Central memory CD4-positive, alpha-beta T cell (primary cell): ENCODE results near the gene ALPK3.

Experiments
- DNase-seq: peaks from one replicate; pipeline ENCODE4 v3.0.0; 2022
- total RNA-seq, 3 experiments: gene quantifications; one replicate each; lab custom pipeline; 2026; lab: John Stamatoyannopoulos, UW

ALPK3 gene, protein sequence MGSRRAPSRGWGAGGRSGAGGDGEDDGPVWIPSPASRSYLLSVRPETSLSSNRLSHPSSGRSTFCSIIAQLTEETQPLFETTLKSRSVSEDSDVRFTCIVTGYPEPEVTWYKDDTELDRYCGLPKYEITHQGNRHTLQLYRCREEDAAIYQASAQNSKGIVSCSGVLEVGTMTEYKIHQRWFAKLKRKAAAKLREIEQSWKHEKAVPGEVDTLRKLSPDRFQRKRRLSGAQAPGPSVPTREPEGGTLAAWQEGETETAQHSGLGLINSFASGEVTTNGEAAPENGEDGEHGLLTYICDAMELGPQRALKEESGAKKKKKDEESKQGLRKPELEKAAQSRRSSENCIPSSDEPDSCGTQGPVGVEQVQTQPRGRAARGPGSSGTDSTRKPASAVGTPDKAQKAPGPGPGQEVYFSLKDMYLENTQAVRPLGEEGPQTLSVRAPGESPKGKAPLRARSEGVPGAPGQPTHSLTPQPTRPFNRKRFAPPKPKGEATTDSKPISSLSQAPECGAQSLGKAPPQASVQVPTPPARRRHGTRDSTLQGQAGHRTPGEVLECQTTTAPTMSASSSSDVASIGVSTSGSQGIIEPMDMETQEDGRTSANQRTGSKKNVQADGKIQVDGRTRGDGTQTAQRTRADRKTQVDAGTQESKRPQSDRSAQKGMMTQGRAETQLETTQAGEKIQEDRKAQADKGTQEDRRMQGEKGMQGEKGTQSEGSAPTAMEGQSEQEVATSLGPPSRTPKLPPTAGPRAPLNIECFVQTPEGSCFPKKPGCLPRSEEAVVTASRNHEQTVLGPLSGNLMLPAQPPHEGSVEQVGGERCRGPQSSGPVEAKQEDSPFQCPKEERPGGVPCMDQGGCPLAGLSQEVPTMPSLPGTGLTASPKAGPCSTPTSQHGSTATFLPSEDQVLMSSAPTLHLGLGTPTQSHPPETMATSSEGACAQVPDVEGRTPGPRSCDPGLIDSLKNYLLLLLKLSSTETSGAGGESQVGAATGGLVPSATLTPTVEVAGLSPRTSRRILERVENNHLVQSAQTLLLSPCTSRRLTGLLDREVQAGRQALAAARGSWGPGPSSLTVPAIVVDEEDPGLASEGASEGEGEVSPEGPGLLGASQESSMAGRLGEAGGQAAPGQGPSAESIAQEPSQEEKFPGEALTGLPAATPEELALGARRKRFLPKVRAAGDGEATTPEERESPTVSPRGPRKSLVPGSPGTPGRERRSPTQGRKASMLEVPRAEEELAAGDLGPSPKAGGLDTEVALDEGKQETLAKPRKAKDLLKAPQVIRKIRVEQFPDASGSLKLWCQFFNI (N-terminal part only)
- total RNA-seq, result 0.38 to 0.77 (median 0.42) reads per million in 3 experiments

DNA sequence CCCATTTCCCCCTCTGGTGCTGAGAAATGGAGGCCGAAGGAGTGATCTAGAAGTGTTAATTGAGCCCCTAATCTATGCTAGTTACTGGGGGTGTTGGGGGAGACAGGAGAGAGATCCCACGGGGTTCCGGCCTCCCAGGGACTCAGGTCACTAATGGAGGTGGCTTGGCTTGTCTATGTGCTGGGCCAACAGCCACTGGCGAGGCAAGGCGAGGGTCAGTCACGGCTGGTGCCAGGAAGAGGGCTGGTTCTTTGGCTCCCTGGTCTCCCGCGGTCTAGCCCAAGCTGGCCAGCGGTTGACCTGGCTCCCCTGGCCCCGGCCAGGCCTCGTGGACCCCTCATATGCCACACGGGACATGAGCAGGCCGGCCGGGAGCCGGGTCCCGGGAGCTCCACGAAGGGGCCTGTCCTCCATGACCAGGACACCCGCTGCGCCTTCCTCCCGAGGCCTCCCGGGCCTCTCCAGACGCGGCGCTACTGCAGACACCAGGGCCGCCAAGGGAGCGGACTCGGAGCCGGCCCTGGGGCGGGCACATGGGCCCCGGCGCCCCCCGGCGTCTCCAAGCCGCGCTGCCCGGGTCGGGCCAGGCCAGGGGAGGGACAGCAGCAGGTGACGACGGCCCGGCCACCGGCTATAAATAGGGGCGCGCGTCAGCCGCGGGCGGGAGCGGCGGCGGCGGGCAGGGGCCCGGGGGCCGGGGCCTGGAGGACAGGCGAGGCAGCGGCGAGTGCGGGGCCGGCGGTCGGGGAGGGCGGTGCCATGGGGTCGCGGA lies at the start of gene ALPK3:
TSS of gene ALPK3 (plus strand) at position 663 of the 772 bp plus-strand sequence. CDS start at position 760, 97 bp downstream.
- DNase-seq, result no peak

GRCh38 chr15:84772031-84772430 lies 45.1 kb upstream of the ALPK3 start:
- DNase-seq, result no peak

GRCh38 chr15:84772467-84772866 lies 44.7 kb upstream of the ALPK3 start:
- no peak for DNase-seq

- DNase-seq, result no peak
Observed at GRCh38 chr15:84773716-84774115, 43.4 kb upstream of the ALPK3 start.

DNA sequence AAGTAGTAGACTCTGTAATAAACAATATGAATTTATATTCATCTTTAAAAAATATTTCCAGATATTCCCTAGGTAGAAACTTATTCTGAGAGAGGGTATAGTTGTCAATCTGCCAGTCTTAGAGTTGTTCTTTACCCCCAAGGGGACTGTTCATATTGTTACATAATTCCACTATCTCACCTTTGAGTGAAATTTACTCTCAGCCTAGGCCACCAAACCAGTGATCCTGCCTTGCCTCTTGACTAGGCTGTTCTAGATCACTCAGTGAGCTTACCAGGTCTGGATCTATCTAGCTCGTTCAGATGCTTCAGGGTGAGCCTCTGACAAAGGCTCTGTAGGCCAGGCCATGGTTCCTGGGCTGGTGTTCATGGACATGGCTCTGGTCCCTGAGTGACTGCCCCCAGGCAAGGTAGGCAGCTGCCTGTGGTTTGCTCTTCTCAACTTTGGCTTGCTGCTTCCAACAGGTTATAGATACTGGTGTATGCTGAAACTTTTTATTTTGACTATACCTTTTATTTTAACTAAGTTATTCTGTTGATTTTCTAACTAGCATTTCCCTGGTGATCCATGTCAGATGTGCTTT lies 41.2 kb upstream of the ALPK3 start:
- DNase-seq, result no peak

GRCh38 chr15:84778194-84778593 lies 39.0 kb upstream of the ALPK3 start:
- DNase-seq, result no peak

GRCh38 chr15:84780492-84780891 lies 36.7 kb upstream of the ALPK3 start:
- no peak for DNase-seq

GRCh38 chr15:84781495-84781894 lies 35.7 kb upstream of the ALPK3 start:
- DNase-seq, result no peak

DNA sequence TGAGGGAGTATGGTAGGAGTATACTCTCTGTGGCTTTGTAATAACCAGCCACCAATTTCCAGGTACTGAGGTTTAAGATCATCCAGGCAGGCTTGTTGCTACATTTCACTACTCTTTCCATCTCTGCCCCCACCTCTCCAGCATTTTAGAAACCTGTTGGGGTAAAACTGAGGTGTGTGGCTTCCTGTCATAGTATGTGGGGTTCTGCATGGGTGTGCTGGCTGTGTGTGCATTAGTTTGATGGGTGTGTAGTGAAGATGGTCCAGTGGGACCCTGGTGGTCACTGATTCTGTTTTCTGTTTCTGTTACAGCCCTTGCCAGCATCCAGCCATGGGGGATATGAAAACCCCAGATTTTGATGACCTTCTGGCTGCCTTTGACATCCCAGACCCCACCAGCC lies 34.8 kb upstream of the ALPK3 start:
- no peak for DNase-seq

GRCh38 chr15:84783493-84784251 lies 33.5 kb upstream of the ALPK3 start:
- no peak for DNase-seq

- DNase-seq, result no peak
Observed at GRCh38 chr15:84784262-84784661, 32.9 kb upstream of the ALPK3 start.

- no peak for DNase-seq
Observed at GRCh38 chr15:84785053-84785452, 32.1 kb upstream of the ALPK3 start.

DNA sequence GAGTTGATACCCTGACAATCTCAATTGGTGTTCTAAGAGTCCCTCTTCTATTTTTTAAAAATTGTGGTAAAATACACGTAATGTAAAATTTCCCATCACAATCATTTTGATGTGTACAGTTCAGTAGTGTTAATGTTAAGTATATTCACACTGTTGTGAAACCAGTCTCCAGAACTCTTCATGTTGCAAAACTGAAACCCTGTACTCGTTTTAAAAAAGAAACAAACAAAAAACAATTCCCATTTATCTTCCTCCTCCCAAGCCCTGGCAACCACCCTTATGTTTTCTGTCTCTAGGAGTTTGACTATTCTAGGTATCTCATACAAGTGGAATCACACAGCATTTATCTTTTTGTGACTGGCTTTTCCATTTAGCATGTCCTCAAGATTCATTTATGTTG lies 28.7 kb upstream of the ALPK3 start:
- DNase-seq, result no peak

DNA sequence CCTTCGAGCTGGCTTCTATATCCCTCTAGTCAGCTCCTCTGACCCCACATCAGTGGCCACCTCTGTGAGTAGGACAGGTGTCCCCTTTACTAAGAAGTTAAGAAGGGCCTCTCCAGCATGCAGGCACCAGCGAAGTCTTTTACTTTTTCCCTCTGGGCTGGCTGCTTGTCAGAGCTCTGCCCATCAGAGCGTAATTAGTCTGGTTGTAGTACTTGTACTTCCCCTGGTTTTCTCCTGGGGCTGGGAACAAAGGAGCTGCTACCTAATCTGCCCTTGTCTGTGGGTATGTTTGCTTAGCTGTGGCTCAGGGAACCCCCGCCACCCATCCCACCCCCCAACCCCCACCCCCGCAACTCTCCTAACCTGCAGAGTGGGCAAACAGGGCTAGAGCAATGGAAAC lies 27.4 kb upstream of the ALPK3 start:
- no peak for DNase-seq

- no peak for DNase-seq
Observed at GRCh38 chr15:84790676-84791075, 26.5 kb upstream of the ALPK3 start.

- no peak for DNase-seq
Observed at GRCh38 chr15:84791763-84792162, 25.4 kb upstream of the ALPK3 start.

- DNase-seq, result no peak
Observed at GRCh38 chr15:84793431-84794161, 23.6 kb upstream of the ALPK3 start.

DNA sequence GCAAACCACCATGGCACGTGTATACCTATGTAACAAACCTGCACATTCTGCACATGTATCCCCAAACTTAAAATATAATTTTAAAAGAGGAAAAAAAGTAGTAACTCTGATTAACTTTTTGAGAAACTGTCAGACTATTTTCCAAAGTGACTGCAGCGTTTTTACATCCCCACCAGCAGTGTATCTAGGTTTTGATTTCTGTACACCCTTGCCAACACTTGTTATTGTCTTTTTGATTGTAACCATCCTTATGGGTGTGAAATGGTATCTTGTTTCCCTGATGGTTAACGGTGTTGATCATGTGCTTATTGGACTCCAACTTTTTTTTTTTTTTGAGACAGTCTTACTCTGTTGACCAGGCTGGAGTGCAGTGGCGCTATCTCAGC lies 23.0 kb upstream of the ALPK3 start:
- DNase-seq, result no peak

- no peak for DNase-seq
Observed at GRCh38 chr15:84795186-84795585, 22.0 kb upstream of the ALPK3 start.

DNA sequence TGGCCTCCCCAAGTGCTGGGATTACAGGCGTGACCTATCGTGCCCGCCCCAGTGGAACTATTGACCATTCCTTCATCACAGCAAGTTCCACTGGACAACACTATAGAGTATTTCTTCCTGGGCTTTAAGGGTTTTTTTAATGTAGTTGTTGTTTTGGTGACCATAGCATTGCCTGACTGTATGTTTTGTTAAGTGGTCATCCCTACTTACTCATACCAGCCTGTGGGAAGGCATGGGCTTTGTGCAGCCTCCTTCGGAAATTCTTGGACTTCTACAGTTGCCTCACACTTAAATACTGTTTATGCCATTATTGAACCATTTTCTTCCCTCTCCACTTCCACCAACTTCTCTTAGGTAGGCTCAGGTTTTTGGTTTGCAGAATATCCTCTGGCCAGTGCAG lies 19.9 kb upstream of the ALPK3 start:
- DNase-seq, result no peak
